ENCODE data around the gene WRAP73. TPM values are rescaled to one million over a fixed set of nuclear protein-coding genes. Genes with fewer than 3 reads are reported as not detected.
"Not testable (repeated sequence)": the region's sequence is repeated elsewhere in the genome, so short reads cannot be mapped to it uniquely, and the experiment has no call there.

Gene WRAP73
- total RNA-seq, 1 experiment from 2014 or later, result 23.3 TPM

DNA sequence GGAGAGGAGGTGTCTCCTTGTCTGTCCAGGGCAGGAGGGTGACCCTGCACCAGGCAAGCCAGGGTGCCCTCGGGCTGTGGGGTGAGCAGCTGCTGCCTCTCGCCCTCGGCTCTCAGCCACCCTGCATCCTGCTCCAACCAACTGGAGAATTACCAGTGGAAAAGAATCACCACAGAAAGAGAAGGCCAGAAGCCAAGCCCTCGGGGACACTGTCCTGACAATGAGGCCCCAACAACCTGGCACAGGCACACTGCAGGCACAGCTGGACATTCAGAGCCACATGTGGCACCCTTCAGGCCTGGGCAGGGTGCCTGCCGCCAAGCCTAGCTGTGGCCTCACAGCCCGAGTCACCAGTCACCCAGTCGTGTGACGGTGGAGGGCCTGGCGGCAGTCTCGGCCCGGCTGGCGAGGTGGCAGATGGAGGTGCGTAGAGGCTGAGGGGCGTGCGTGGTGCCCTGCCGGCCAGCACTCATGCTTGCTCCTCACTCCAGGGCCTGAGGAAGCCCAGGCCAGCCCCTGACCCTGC lies 50.6 kb downstream of the WRAP73 start:
- DNase-seq (ENCODE audit: low read depth), result no peak

DNA sequence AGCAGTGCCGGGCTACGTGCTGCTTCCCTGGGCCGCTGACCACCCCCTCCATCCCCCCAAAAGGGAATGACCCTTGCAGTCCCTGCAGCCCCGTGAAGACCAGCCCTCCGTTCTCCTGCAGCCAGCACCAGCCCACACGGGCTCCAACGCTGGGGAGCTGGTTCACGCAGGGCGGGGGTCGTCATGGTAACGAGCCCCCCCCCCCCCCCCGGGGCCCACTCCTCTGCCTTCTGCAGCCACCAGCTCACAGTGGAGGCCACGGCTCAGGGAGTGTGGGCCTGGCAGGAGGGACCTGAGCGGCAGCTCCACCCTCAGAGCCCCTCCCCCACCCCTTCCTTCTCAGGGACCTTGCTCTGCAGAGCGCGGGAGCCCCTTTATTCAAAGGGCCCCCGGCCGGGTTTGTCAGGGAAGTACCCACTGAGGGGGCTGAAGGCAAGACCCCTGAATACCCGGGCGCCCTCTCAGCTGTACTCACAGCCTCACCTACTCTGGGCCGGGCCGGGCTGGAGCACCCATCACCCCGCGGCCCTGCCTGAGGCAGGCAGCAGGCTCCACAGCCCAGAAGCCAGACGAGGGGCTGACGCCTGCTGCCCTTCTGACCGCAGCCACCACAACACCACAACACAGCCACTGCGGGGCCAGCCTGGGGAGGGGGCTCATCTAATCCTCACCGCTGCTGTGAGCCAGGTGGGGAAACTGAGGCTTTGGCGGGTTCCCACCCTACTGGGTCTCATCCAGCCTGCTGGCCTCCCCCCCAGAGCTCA lies 51.2 kb downstream of the WRAP73 start:
- DNase-seq (ENCODE audit: low read depth), result no peak

DNA sequence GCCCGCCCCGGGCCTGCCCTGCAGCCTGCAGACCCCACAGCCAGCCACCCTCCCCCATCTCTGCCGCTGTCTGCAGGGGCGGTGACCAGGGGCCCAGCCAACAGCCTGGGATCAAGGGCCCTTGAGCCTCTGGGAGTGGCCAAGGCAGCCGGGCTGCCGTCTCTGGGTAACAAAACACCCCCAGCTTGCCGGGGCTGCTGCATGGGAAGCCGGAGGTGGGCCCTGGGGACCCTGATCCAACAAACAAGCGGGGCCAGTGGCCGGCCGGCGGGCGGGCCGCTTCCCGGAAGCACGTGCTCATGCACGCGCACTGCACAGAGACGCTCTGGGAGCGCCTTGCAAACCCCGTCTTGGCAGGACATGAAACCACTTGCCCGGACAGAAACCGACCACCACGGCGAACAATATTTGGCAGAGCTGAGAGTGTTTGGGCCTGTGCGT lies 51.8 kb downstream of the WRAP73 start:
- DNase-seq (ENCODE audit: low read depth), result no peak

DNA sequence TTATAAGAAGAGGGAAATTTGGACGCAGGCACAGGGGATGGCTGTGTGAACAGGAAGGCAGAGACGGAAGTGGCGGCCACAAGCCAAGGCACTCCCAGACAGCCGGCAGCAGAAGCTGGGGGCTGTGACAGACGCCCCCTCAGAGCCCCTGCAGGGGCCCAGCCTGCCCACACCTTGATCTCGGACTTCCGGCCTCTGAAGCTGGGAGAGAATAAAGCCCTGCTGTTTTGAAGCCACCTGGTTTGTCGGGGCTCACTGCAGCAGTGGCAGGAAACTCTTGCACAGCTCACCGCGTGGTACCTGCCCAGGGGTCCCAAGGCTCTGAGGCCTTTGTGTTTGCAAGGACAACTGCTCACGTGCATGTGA lies 52.3 kb downstream of the WRAP73 start:
- DNase-seq (ENCODE audit: low read depth), result no peak

DNA sequence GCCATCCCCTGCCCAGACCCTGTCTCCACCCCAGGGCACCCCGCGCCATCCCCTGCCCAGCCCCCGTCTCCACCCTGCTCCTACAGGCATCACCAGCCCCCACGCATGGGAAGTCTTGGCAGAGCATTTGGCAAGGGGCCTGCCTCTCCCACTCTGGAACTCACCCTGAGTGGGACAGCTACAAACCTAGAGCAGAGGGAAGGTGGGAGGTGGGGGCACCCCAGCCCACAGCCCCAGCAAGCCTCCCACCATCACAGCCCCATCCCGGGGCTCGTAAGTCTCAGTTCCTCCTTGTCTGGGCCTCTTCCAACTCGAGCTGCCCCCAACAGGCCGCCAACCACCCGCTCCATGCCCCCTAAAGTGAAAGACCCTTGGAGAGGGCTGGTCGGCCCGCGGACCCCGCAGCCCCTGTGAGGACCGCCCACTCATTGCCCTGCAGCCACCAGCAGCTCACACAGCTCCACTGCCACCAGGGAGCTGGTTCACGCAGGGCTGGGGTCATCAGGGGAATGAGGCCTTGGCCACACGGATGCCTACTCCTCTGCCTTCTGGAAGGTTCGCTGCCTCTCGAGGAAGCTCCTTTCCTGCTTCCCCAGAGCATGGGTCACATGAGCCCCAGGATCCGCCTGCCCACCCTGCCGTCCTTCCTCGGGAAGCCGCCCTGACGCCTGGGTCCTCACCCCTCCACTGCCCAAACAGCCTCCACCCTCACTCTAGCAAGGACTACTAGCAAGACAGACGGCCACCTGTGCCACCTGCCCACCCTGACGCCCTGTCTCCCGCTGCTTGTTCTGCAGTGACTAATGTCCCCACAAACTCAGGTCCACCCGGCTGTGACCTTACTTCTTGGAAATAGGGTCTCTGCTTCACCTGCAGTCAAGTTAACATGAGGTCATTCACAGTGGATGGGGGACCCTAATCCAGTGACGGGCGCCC lies 53.0 kb downstream of the WRAP73 start:
- DNase-seq (ENCODE audit: low read depth), result no peak

DNA sequence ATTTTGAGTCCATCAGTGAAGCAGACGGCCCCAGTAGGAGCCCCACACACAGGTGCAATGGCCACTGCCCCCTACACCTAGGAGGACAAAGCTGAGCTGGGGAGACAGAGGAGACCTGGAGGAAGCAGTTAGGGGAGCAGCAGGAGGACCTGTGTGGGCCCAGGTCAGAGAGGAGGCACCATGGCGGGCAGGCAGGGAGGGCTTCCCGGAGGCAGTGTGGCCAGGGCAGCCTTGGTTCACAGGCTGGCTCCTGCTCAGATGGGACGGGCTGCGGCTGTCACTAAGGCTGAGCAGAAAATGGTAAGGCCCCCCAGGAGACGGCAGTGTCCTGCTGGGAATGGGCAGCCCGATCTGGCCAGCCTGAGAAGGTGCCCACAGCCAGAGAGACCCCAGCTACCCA lies 54.0 kb downstream of the WRAP73 start:
- no peak for DNase-seq (ENCODE audit: low read depth)

DNA sequence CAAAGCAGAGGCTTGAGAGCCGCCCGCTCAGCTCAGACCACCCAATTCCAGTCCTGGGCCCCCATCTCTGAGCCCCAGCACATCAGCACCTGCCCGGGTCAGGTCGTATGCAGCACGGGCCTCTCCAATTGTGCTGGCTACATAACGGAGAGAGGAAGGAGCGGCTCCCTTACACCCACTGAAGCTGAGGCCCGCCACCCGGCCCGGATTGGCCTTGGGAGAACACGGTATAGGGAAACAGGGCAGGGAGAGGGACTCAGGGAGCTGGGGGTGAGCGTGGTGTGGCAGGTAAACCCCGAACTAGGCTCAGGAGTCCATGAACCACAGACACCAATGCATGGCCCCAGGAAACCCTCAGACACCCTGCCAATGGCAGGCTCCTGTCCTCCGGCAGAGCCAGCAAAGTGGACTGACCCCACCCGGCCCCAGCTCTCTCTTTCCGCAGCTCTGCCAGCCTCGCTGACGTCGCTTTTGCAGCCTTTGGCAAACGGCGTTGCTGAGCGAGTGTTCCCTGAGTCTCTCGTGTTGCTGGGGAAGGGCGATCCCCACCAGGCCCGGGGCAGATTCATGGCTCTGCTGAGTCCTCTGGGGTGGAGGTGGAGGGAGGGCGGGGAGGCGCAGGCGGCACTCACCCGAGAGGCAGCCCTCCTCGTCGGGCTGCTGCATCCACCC lies 55.1 kb downstream of the WRAP73 start:
- DNase-seq (ENCODE audit: low read depth), result no peak

DNA sequence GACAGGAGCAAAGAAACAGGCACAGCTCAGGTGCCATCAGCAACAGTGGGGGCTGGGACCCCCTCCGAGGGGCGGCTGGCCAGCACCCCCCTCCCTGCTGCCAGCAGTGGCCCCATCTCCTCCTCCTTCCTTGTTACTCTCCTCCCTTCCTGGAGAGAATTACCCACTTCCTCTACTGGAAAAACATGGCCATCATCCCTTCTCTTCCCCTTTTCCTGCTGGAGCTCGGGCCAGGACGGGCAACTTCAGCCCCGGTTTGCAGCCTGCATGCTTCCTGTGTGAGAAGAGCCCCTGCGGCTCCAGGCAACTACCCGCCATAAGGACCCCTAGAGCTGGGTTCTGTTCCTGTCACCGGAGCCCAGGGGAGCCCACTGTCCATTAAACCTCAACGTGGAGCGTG lies 56.2 kb downstream of the WRAP73 start:
- DNase-seq (ENCODE audit: low read depth), result no peak

DNA sequence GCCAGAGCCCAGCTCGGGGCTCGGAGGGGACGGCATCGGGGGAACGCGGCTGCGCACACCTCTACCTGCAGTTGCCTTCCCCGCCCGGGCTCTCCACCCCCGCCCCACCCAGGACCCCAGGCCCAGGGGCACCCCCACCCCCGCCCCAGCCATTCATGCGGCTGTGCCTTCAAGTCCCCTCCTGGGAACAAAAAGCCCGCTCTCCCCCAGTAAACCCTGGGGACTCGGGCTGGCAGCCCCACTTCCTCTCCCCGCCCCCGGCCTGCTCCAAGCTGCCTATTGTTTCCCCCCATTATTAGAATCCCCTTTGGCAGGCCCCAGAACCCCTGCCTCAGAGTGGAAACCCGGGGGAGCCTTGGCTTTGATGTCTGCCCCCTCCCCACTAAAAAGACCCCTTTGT lies 56.6 kb downstream of the WRAP73 start:
- no peak for DNase-seq (ENCODE audit: low read depth)

DNA sequence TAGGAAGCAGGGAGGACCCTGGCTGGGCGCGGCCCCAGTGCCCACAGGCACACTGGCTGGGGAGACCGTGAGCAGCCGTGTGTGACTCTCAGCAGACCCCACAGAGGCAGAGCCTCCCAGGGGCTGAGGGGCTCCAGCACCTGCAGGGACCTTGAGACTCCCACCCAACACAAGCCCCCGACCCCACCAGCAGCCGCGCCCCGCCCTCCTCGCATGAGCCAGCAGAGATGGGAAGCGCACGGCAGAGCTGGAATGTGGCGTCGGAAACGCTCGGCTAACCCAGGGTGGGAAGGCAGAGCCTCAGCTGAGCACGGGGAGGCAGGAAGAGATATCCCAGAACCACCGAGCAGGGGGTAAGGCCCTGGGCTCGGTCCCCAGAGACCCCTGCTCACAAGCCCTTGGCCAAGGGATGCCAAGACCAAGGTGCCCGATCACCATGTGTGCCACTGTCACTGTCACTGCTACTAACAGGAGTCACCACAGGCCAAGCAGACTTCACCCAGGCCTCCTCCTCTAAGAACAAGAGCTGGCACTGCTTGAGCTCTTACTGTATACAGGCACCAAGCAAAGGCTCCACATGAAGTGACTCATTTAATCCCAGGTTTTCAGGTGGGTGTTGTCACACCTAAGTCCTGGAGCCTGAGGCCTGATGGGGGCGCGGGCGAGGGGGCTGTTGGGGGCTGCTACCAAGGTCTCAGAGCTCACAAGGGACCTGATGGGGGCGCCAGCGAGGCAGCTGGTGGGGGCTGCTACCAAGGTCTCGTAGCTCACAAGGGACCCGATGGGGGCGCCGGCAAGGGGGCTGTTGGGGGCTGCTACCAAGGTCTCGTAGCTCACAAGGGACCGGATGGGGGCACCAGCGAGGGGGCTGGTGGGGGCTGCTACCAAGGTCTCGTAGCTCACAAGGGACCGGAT lies 58.7 kb downstream of the WRAP73 start:
- no peak for DNase-seq (ENCODE audit: low read depth)

DNA sequence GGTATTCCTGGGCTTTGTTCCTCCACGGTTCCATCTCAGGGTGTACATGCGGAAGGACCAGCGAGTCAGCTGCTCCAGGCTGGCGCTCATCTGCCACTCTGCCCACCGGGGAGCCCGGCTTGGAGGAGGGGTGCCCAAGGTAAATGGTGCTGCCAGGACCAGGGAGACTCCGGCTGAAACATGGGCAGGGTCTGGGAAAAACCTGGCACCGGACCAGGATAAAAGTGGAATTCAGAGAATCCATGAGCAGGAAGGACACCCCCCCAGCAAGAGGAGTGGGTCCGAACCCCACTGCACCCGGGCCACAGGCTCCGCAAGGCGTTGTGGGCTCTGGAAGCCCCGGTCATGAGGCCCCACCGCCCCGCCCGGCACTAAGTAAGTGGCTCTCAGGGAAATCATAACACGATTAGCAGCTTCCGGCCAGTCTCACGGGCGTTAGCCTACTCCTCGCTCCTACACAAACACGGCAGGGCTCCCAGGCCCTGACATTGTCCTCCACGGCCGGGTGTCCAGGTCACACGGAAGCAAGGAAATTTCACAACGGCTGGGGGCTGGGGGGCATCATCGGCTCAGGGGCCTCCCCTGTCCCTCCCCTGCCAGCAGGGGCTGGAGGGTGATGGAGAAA lies 59.7 kb downstream of the WRAP73 start:
- DNase-seq (ENCODE audit: low read depth), result no peak

DNA sequence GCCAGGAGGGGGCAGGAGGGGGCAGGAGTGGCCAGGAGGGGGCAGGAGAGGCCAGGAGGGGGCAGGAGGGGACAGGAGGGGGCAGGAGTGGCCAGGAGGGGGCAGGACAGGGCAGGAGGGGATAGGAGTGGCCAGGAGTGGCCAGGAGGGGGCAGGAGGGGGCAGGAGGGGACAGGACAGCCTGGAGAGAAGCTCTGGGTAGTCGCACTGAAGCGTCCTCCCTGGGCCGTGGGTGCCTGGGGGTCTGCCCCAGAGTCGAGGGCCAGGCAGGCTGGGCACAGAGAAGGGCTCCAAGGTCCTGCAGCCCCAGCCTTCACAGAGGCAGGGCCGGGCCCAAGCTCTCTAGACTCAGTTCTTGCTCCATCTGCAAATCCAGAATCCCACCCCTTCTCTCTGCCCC lies 61.5 kb downstream of the WRAP73 start:
- DNase-seq (ENCODE audit: low read depth), result no peak

DNA sequence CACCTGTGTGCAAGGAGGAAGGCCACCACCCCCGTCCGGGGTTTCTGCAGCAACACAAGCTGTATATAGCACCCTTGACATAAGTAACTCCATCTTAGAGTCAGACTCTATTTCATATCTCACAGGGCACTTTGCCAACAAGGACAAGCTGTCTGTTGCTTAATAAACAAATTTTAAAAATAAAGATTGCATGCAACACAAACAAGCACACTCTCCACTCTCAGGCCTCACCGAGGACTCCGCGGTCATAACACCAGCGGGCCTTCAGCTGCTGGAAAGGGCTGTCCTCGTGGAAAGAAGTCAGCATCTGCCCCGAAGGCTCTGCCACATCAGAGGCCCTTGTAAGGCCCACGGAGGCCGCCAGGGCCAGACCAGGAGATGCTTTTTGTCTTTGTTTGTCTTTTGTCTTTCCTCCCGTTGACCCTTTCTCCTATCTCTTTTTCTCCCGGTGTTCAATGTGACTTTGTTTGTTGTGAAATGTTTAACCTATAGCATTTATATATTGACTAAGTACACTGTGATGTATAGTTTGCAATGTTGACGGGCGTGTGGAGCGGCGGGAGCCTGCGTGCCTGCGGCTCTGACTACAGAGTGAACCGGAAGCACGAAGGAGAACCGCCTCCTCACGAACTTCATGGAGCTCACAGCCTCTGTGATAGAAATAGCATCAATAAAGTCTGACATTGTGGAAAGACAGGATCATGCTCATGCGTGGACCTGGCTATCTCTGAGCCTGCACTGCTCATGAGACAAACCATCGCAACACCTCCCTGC lies 62.7 kb downstream of the WRAP73 start:
- no peak for DNase-seq (ENCODE audit: low read depth)

DNA sequence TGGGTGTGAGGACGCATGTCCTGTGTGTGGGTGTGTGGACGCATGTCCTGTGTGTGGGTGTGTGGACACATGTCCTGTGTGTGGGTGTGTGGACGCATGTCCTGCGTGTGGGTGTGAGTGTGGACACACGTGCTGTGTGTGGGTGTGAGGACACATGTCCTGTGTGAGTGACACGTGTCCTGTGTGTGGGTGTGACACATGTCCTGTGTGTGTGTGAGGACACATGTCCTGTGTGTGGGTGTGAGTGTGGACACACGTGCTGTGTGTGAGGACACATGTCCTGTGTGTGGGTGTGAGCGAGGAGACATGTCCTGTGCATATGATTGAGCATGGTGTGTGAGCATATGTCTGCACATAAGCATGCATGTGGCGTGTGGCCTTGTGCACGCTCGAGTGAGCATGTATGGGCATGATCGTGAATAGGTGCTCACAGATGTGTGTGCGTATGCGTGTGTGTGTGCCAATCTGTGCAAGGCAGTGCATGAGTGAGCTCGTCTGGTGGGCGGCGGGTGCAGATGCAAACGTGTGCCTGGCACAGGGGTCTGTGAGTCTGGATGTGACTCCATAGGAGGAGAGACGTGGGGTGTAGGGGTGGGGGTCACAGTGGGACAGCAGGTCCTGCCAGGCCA lies 63.8 kb downstream of the WRAP73 start:
- DNase-seq (ENCODE audit: low read depth), result no peak

DNA sequence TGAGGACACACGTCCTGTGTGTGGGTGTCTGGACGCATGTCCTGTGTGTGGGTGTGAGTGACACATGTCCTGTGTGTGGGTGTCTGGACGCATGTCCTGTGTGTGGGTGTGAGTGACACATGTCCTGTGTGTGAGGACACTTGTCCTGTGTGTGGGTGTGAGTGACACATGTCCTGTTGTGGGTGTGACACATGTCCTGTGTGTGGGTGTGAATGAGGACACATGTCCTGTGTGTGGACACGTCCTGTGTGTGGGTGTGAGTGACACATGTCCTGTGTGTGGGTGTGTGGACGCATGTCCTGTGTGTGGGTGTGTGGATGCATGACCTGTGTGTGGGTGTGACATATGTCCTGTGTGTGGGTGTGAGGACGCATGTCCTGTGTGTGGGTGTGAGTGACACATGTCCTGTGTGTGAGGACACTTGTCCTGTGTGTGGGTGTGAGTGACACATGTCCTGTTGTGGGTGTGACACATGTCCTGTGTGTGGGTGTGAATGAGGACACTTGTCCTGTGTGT lies 64.5 kb downstream of the WRAP73 start:
- not testable (repeated sequence) for DNase-seq (ENCODE audit: low read depth)

DNA sequence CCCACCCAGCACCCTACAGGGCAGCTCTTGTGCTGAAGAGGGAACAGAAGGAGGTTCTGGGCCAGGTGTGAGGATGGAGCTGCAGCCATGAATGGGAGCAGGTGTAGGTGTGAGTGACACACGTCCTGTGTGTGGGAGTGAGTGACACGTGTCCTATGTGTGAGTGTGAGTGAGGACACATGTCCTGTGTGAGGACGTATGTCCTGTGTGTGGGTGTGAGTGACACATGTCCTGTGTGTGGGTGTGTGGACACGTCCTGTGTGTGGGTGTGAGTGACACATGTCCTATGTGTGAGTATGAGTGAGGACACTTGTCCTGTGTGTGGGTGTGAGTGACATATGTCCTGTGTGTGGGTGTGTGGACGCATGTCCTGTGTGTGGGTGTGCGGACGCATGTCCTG lies 65.0 kb downstream of the WRAP73 start:
- no peak for DNase-seq (ENCODE audit: low read depth)

DNA sequence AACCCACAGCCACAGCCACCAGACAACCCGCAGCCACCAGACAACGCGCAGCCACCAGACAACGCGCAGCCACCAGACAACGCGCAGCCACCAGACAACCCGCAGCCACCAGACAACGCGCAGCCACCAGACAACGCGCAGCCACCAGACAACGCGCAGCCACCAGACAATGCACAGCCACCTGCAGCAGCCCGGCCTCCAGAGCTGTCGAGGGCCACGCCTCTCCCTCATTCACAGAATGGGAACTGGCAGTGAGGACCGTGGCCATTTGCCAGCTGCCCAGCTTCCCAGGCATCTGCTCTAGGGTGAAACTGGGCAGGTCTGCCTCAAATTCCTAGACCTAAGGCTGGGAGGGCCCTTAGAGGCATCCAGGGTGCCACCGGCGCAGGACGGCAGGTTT lies 66.2 kb downstream of the WRAP73 start:
- DNase-seq (ENCODE audit: low read depth), result not testable (repeated sequence)

DNA sequence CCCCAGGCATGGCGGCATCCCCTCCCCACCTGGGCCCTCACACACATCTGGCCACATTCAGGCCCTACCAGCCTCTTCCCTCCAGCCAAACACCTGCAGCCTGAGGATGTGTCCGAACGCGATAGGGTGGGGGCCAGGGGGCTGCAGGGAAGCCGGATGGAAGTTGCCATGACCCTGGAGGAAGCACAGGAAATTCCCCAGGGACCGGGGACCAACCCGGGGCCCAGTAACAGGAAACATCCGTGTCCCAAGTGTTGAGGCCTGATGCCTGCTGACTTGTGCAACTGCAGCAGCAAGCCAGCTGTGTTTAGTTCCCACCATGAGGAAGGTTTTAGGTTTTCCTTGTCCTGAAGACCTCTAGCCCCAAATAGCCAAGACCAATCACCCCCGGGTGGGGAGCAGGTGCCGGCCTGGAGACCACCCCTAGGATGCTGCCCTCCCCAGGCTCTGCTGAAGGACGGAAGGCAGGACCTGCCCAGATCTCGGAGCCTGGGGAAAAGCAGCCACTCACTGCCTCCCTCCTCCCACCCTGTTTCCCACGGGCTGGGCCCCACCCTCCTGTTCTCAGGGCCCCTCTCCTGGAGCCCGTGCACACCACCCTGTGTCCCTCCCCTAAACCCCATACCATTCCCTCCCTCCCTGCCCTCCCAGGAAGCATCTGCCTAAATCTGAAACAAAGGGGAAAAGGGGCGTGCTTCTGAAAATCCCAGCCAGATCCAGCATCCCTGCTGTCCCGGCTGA lies 68.4 kb downstream of the WRAP73 start:
- no peak for DNase-seq (ENCODE audit: low read depth)
